Cardiac fibroblast (primary cell): Measurements from ENCODE around the gene PDCD10.
A peak's percentile ranks its signal among the peaks of the same experiment; 100 is the strongest.

Source experiments
- DNase-seq, 2 donors: peaks; one replicate each; pipeline versions ENCODE4 v3.0.0 to v3.0.0-alpha.2; 2010; ENCODE audit warnings: low read depth in 2 of 2
- H3K4me3 ChIP-seq, 2 donors: replicated peaks in 1 of 2; 1 replicate in 1 of 2; 2 replicates in 1 of 2; pipeline ENCODE4 v1.5.1; 2011; ENCODE audit warnings: low read depth in 2 of 2, low read length in 2 of 2, mild to moderate bottlenecking in 2 of 2, moderate library complexity in 1 of 2
- CTCF ChIP-seq: IDR thresholded peaks from one replicate; pipeline ENCODE4 v1.5.1; 2011; ENCODE audit warnings: low read depth, mild to moderate bottlenecking, low read length, inconsistent platforms

PDCD10 gene

GRCh38 chr3:167743799-167744198 is 9.1 kb upstream of the PDCD10 start:
- no peak for TF ChIP-seq CTCF
- peak in 1 of 2 donors; percentile 22 for DNase-seq
- H3K4me3 ChIP-seq = no peak overlapping the region

- TF ChIP-seq CTCF = no peak
- DNase-seq = no peak
- H3K4me3 ChIP-seq = no peak overlapping the region
These were observed 7.6 kb upstream of the PDCD10 start for GRCh38 chr3:167742338-167742737.

- no peak overlapping the region for H3K4me3 ChIP-seq
- peak; percentile 58 for TF ChIP-seq CTCF
- DNase-seq = peak; percentile 59 to 60
These were observed 6.4 kb upstream of the PDCD10 start for GRCh38 chr3:167740961-167741587.

- no peak overlapping the region for H3K4me3 ChIP-seq
- no peak for TF ChIP-seq CTCF
- no peak for DNase-seq
These were observed 4.6 kb upstream of the PDCD10 start for GRCh38 chr3:167739190-167739810.

- DNase-seq = no peak
- TF ChIP-seq CTCF = no peak
- no peak overlapping the region for H3K4me3 ChIP-seq
These were observed 3.3 kb upstream of the PDCD10 start for GRCh38 chr3:167738037-167738436.

GRCh38 chr3:167736997-167737396 is 2.3 kb upstream of the PDCD10 start:
- no peak overlapping the region for H3K4me3 ChIP-seq
- DNase-seq = no peak
- TF ChIP-seq CTCF = no peak

- peak overlapping the region in 1 of 2 donors; percentile 92 for H3K4me3 ChIP-seq
- TF ChIP-seq CTCF = no peak
These were observed 1.6 kb upstream of the PDCD10 start for GRCh38 chr3:167736264-167736787.

More at GRCh38 chr3:167736264-167736787, 1.6 kb upstream of the PDCD10 start:
- DNase-seq = no peak
